ENCODE data around the gene OR2A7.
"Not testable (repeated sequence)": the region's sequence is repeated elsewhere in the genome, so short reads cannot be mapped to it uniquely, and the experiment has no call there.

The OR2A7 gene

GRCh38 chr7:144269188-144269587, 4.6 kb upstream of the OR2A7 start, which contains the start of gene CTAGE8:
Gene CTAGE8, minus strand, starts transcription at chr7:144269288. Its CDS starts 38 bp downstream, at chr7:144269250.
- CTCF ChIA-PET; H3K27ac ChIP-seq; DNase-seq (ENCODE audit: low spot score); POLR2A ChIA-PET (ENCODE audit: low non-redundant PET): not testable (repeated sequence)

- DNase-seq (ENCODE audit: low spot score); H3K27ac ChIP-seq; CTCF ChIA-PET; POLR2A ChIA-PET (ENCODE audit: low non-redundant PET): not testable (repeated sequence)
These were observed 2.5 kb downstream of the OR2A7 start for GRCh38 chr7:144262128-144262527.

- POLR2A ChIA-PET (ENCODE audit: low non-redundant PET); H3K27ac ChIP-seq; DNase-seq (ENCODE audit: low spot score); CTCF ChIA-PET: not testable (repeated sequence)
These were observed 5.5 kb downstream of the OR2A7 start for GRCh38 chr7:144259067-144259466.

DNA sequence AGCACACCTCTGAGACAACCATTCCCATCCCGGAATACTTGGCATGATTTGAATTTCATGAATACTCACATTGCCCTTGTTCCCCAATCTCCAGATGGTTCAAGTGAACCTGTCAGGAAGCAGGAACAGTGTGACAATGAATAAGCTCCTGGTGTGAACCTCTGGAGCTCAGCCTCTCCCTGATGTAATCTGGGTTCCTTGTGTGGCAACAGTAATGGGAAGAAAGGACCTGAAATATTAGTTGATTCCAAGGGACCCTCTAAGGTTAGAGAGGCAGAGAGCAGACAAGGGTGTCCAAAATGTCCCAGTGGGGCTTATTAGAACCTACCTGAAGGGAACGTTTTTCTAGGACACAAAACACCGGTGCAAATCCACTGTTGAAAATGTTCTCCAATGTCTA, 8.5 kb downstream of the OR2A7 start:
- ChIA-PET CTCF (no interaction called here), POLR2A (ENCODE audit: low non-redundant PET) (no interaction called here)
- TF ChIP-seq CTCF (conservative IDR thresholded peaks at IDR 0.05; ENCODE audit: low read depth) = no peak
- DNase-seq (ENCODE audit: low spot score) = no peak
- H3K27ac ChIP-seq = no peak overlapping the region

DNA sequence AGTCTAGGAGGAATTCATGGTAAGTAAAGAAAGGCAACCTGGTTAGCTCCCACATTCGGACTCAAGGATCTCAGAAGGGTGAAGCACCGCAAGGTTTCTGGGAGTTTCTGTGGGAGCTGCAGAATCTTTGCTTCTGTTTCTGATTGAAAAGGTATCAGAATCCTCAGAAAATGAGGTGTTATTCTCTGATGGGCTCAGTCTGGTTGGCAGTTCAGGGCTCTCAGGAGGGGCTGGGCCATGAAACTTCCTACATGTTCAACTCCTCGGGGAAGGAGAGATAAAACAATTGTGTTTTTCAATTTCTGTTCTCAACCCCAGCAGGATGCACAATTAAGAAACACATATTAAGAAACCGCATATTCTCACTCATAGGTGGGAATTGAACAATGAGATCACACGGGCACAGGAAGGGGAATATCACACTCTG, 9.1 kb downstream of the OR2A7 start:
- no peak for TF ChIP-seq CTCF (conservative IDR thresholded peaks at IDR 0.05; ENCODE audit: low read depth)
- ChIA-PET POLR2A (ENCODE audit: low non-redundant PET) (no interaction called here), CTCF (no interaction called here)
- no peak for DNase-seq (ENCODE audit: low spot score)
- H3K27ac ChIP-seq = no peak overlapping the region

DNA sequence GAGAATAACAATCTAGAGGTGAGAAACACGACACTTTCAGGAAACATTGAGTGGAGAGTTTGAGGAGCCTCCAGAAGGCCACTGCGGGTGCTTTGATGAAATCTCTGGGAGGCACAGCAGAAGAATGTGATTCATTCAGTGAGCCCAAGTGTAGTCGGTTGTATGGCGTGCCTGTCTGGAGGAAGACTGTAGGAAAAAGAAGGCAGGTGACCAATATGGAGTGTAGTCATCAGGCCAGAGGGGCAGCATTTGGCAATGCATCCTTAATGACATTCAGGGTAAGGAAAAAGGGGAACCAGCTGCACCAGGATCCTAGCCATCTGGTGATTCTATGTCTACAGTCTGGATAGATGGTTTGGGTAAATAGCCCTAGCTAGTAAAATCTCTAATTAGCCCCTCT, 12.3 kb downstream of the OR2A7 start:
- POLR2A ChIA-PET (ENCODE audit: low non-redundant PET); CTCF ChIA-PET; DNase-seq (ENCODE audit: low spot score); H3K27ac ChIP-seq: not testable (repeated sequence)

- CTCF ChIA-PET; DNase-seq (ENCODE audit: low spot score); H3K27ac ChIP-seq; POLR2A ChIA-PET (ENCODE audit: low non-redundant PET): not testable (repeated sequence)
These were observed 16.8 kb downstream of the OR2A7 start for GRCh38 chr7:144247674-144248330.

- DNase-seq (ENCODE audit: low spot score); CTCF ChIA-PET; POLR2A ChIA-PET (ENCODE audit: low non-redundant PET); H3K27ac ChIP-seq: not testable (repeated sequence)
These were observed 17.6 kb downstream of the OR2A7 start for GRCh38 chr7:144246967-144247366.

DNA sequence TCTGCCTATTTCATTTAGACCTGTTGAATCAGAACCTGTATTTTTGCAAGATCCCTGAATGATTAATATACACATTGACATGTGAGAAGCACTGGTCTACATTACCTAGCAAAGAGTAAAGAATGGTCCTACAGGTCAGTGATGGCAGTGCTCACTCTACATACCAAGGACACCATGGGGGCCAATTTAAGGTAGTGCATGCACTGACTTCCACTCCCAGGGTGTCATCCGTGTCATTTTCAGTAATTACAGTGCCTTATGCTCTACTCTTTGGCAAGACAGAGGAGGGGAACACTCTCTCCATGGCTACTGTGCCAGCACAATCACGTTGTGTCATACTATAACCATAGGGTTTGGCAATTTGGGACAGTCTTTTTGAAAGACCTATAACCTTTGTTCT, 19.2 kb downstream of the OR2A7 start:
- H3K27ac ChIP-seq; DNase-seq (ENCODE audit: low spot score); CTCF ChIA-PET; POLR2A ChIA-PET (ENCODE audit: low non-redundant PET): not testable (repeated sequence)

GRCh38 chr7:144239365-144239764, 25.2 kb downstream of the OR2A7 start, which contains the start of gene OR2A42:
Gene OR2A42, minus strand, starts transcription at chr7:144239605. Its CDS starts 6,762 bp downstream, at chr7:144232843.
- DNase-seq (ENCODE audit: low spot score); POLR2A ChIA-PET (ENCODE audit: low non-redundant PET); CTCF ChIA-PET; H3K27ac ChIP-seq: not testable (repeated sequence)

DNA sequence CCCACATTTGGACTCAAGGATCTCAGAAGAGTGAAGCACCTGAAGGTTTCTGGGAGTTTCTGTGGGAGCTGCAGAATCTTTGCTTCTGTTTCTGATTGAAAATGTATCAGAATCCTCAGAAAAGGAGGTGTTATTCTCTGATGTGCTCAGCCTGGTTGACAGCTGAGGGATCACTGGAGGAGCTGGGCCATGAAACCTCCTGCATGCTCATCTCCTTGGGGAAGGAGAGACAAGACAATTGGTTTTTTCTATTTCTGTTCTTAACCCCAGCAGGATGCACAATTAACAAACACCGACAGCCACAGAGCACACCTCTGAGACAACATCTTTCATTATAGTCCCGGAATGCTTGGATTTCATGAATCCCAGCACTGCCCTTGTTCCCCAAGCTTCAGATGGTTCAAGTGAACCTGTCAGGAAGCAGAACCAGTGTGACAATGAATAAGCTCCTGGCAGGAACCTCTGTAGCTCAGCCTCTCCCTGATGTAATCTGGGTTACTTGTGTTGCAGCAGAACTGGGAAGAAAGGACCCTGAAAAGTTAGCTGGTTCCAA, 26.0 kb downstream of the OR2A7 start:
- H3K27ac ChIP-seq; POLR2A ChIA-PET (ENCODE audit: low non-redundant PET); DNase-seq (ENCODE audit: low spot score); CTCF ChIA-PET: not testable (repeated sequence)

DNA sequence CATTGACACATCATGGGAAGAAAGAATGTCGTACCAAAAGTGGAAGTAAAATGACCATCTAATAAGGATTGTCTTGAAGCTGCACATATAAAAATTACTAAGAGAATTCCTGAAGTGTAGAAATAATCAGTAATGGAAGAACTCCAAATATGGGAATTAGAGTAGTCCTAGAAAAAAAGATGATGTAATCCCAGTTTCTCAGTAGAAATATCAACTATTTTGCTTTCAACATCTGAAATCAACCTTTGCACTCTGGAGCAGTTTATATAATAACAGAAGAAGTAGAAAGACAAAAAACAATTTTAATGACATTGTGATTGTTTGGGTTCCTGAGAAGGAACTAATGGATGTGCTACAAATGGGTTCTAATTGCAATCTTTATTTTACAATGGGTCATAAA, 31.6 kb downstream of the OR2A7 start:
- CTCF ChIA-PET; DNase-seq (ENCODE audit: low spot score); POLR2A ChIA-PET (ENCODE audit: low non-redundant PET); H3K27ac ChIP-seq: not testable (repeated sequence)

- H3K27ac ChIP-seq; DNase-seq (ENCODE audit: low spot score); POLR2A ChIA-PET (ENCODE audit: low non-redundant PET); CTCF ChIA-PET: not testable (repeated sequence)
These were observed 33.6 kb downstream of the OR2A7 start for GRCh38 chr7:144231027-144231426.

- CTCF ChIA-PET; H3K27ac ChIP-seq; DNase-seq (ENCODE audit: low spot score); POLR2A ChIA-PET (ENCODE audit: low non-redundant PET): not testable (repeated sequence)
These were observed 35.8 kb downstream of the OR2A7 start for GRCh38 chr7:144228810-144229209.

- CTCF ChIA-PET; H3K27ac ChIP-seq; DNase-seq (ENCODE audit: low spot score); POLR2A ChIA-PET (ENCODE audit: low non-redundant PET): not testable (repeated sequence)
These were observed 37.7 kb downstream of the OR2A7 start for GRCh38 chr7:144226866-144227265.

DNA sequence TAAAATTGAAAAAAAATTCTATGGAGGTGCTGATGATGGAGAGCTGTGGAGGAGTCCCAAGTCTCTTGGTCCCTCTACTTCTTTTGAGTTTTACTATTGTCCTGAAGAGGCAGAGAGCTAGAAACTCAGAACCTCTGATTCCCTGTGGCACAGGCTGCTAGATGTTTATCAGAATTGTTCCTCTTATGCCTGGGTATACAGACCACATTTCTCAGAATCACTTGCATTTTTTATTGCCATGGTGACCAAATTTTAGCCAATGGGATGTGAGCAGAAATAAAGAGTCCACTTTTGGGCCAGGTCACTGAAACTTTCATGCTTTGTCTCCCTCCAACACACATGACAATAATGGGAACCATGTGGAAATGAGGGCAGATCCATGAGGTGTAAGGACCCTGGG, 40.9 kb downstream of the OR2A7 start:
- POLR2A ChIA-PET (ENCODE audit: low non-redundant PET); CTCF ChIA-PET; H3K27ac ChIP-seq; DNase-seq (ENCODE audit: low spot score): not testable (repeated sequence)

All from RWPE1 (cell line).